Measurements from ENCODE around the gene SRP14.

GRCh38 chr15:39998511-39999077 is 40.4 kb downstream of the SRP14 start:
- TF ChIP-seq CTCF (IDR thresholded peaks at IDR 0.05) (no peak), POLR2A (IDR thresholded peaks at IDR 0.05) (no peak), EP300 (IDR thresholded peaks at IDR 0.05) (no peak)
